Measurements from ENCODE around the gene RABGAP1L.
"Not testable (repeated sequence)": the region's sequence is repeated elsewhere in the genome, so short reads cannot be mapped to it uniquely, and the experiment has no call there.

The RABGAP1L gene

GRCh38 chr1:174623324-174624035, 464.2 kb downstream of the RABGAP1L start:
- no peak for DNase-seq

GRCh38 chr1:174626031-174627025, 467.0 kb downstream of the RABGAP1L start:
- no peak for DNase-seq

GRCh38 chr1:174637487-174637886, 478.2 kb downstream of the RABGAP1L start:
- DNase-seq, result no peak

GRCh38 chr1:174639461-174639860, 480.1 kb downstream of the RABGAP1L start:
- no peak for DNase-seq

GRCh38 chr1:174640783-174641182, 481.5 kb downstream of the RABGAP1L start:
- DNase-seq, result no peak

GRCh38 chr1:174642393-174642792, 483.1 kb downstream of the RABGAP1L start:
- no peak for DNase-seq

GRCh38 chr1:174643206-174643605, 483.9 kb downstream of the RABGAP1L start:
- DNase-seq, result no peak

GRCh38 chr1:174649572-174649971, 490.3 kb downstream of the RABGAP1L start:
- DNase-seq, result not testable (repeated sequence)

GRCh38 chr1:174652569-174653280, 493.4 kb downstream of the RABGAP1L start:
- DNase-seq, result no peak

- DNase-seq, result no peak
Measured at GRCh38 chr1:174654560-174654959, 495.2 kb downstream of the RABGAP1L start.

- DNase-seq, result no peak
Measured at GRCh38 chr1:174656409-174657059, 497.2 kb downstream of the RABGAP1L start.

- no peak for DNase-seq
Measured at GRCh38 chr1:174657411-174657810, 498.1 kb downstream of the RABGAP1L start.

GRCh38 chr1:174657893-174658292, 498.6 kb downstream of the RABGAP1L start:
- DNase-seq, result no peak

- no peak for DNase-seq
Measured at GRCh38 chr1:174659823-174660222, 500.5 kb downstream of the RABGAP1L start.

GRCh38 chr1:174660476-174660875, 501.2 kb downstream of the RABGAP1L start:
- DNase-seq, result no peak

GRCh38 chr1:174663358-174663757, 504.0 kb downstream of the RABGAP1L start:
- no peak for DNase-seq

GRCh38 chr1:174666248-174666647, 506.9 kb downstream of the RABGAP1L start:
- DNase-seq, result no peak

GRCh38 chr1:174671826-174672225, 512.5 kb downstream of the RABGAP1L start:
- no peak for DNase-seq

- DNase-seq, result no peak
Measured at GRCh38 chr1:174676856-174677255, 517.5 kb downstream of the RABGAP1L start.

GRCh38 chr1:174678657-174679056, 519.3 kb downstream of the RABGAP1L start:
- no peak for DNase-seq

- no peak for DNase-seq
Measured at GRCh38 chr1:174680101-174680500, 520.8 kb downstream of the RABGAP1L start.

- DNase-seq, result no peak
Measured at GRCh38 chr1:174682419-174683008, 523.2 kb downstream of the RABGAP1L start.

Measured in DMS 273 treated with DMSO at 0.1 percent for 48 hours (cell line).